Measurements from ENCODE around the gene CDH4. TPM values are rescaled to one million over a fixed set of nuclear protein-coding genes. Genes with fewer than 3 reads are reported as not detected.

CDH4 gene
- total RNA-seq, 4 donors from 2014 or later = not detected

DNA sequence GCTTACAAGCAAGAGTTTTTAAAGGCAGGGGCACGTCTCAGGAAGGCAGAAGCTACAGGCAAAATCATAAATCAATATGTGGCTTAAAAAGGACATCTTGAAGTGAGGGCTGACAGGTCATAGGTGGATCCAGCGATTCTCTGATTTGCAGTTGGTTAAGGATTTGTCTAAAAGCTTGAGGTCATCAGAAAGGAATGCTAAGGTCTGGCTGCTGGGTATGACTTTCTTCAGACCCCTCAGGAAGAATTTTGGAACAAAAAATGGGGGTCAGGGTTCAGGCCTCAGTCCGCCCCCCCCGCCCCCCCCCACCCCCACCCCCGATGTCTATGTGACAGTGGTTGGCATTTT is 261.9 kb downstream of the CDH4 start:
- TF ChIP-seq POLR2AphosphoS5 (IDR thresholded peaks at IDR 0.05) = no peak
- no peak for TF ChIP-seq POLR2A (IDR thresholded peaks at IDR 0.05)
- TF ChIP-seq, protein P1, sequence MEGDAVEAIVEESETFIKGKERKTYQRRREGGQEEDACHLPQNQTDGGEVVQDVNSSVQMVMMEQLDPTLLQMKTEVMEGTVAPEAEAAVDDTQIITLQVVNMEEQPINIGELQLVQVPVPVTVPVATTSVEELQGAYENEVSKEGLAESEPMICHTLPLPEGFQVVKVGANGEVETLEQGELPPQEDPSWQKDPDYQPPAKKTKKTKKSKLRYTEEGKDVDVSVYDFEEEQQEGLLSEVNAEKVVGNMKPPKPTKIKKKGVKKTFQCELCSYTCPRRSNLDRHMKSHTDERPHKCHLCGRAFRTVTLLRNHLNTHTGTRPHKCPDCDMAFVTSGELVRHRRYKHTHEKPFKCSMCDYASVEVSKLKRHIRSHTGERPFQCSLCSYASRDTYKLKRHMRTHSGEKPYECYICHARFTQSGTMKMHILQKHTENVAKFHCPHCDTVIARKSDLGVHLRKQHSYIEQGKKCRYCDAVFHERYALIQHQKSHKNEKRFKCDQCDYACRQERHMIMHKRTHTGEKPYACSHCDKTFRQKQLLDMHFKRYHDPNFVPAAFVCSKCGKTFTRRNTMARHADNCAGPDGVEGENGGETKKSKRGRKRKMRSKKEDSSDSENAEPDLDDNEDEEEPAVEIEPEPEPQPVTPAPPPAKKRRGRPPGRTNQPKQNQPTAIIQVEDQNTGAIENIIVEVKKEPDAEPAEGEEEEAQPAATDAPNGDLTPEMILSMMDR (IDR thresholded peaks at IDR 0.05) = no peak
- no peak for TF ChIP-seq EP300 (IDR thresholded peaks at IDR 0.05; ENCODE audit: low read depth)
- Histone ChIP-seq H3K9me3 (no peaks in the 10 kb centered on the region), H3K27ac (no peak overlapping the region), H3K27me3 (peaks cover 7% of the 10 kb centered on the region), H3K4me3 (no peak overlapping the region), H3K4me1 (no peaks in the 10 kb centered on the region), H3K36me3 (no peaks in the 10 kb centered on the region)
- no peak for DNase-seq
- intact Hi-C loops (cut with DNase I; ENCODE audit: low total_unique reads) (no loop called here), in situ Hi-C loops (cut with MboI; ENCODE audit: low pct_ligation_motif_present in 1 of 4, low pct_unique_long_range_greater_than_20kb in 1 of 4, low sequenced_read_pairs in 3 of 4) (no loop called here)
- WGBS, 2 donors (ENCODE audit: low coverage in 1 of 2) = 34% methylated on average over 5 of the region's 5 CpGs; no CpG with 5 or more reads in 1 of the 2 donors

DNA sequence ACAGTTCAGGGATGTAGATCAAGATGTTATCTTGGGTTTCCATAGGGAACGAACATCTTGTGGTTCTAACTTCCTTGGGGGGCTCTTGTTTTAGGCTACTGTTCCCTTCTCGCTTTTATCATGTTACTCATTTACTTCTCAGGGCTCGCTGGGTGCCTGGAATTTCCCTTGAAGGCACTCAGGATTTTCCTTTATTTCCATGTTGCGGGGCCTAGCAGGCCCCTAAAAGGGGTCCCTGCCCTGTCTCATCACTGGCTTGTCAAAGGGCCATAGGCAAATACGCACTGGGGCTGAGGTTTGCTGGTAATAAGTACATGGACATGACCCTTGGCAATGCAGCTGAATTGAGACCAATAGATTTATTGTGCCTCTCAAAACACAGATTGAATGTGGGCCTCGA is 262.3 kb downstream of the CDH4 start:
- DNase-seq = no peak
- TF ChIP-seq EP300 (IDR thresholded peaks at IDR 0.05; ENCODE audit: low read depth) (no peak), POLR2AphosphoS5 (IDR thresholded peaks at IDR 0.05) (no peak), POLR2A (IDR thresholded peaks at IDR 0.05) (no peak)
- TF ChIP-seq, protein P1 (IDR thresholded peaks at IDR 0.05) = no peak
- WGBS, 2 donors (ENCODE audit: low coverage in 1 of 2) = 20 to 60% methylated on average over 1 to 6 of the region's 6 CpGs
- in situ Hi-C loops (cut with MboI; ENCODE audit: low pct_ligation_motif_present in 1 of 4, low pct_unique_long_range_greater_than_20kb in 1 of 4, low sequenced_read_pairs in 3 of 4) = no loop called here
- Histone ChIP-seq H3K4me3 (no peak overlapping the region), H3K9me3 (no peaks in the 10 kb centered on the region), H3K4me1 (no peaks in the 10 kb centered on the region), H3K27ac (no peak overlapping the region), H3K36me3 (no peaks in the 10 kb centered on the region), H3K27me3 (peaks cover 9% of the 10 kb centered on the region)
- intact Hi-C loops (cut with DNase I; ENCODE audit: low total_unique reads) = no loop called here

DNA sequence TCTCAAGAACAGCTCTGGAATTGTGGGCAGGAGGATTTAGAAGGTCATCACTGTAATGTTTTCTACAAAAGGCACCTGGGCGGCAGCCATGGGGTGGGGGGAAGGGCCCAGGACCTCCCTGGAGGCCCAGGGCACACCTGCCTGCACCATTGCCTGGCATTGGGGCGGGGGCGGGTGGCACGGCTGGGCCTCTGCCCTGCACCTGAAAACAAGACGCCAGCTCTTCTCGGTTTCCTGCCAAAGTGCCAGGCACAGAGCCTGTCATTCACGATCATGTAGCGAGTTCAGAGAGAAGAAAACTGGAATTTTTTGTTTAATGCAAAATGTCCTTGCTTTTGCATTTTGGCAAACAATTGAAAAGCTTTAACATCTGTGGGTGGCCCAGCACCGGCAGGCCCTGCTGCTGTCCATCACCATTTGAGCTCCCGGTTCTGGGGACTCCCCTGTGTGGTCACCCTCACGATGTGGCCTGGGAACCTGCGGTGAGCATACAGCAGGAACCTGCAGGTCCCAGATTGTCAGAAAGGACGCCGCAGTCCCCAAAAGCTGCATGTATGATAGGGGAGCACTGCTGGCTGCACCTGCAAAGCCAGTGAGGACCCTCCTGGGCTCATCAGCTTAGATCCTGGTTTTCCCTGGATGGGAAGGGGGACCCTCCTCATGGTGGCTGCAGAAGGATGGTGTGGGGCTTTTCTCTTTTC is 262.9 kb downstream of the CDH4 start:
- intact Hi-C loops (cut with DNase I; ENCODE audit: low total_unique reads) = no loop called here
- WGBS, 2 donors (ENCODE audit: low coverage in 1 of 2) = 79% methylated on average over 14 of the region's 14 CpGs; no CpG with 5 or more reads in 1 of the 2 donors
- Histone ChIP-seq H3K27me3 (peaks cover 15% of the 10 kb centered on the region), H3K36me3 (no peaks in the 10 kb centered on the region), H3K4me3 (no peak overlapping the region), H3K27ac (no peak overlapping the region), H3K9me3 (no peaks in the 10 kb centered on the region), H3K4me1 (no peaks in the 10 kb centered on the region)
- no peak for DNase-seq
- in situ Hi-C loops (cut with MboI; ENCODE audit: low pct_ligation_motif_present in 1 of 4, low pct_unique_long_range_greater_than_20kb in 1 of 4, low sequenced_read_pairs in 3 of 4) = no loop called here
- TF ChIP-seq, protein P1 (IDR thresholded peaks at IDR 0.05) = no peak
- no peak for TF ChIP-seq POLR2AphosphoS5 (IDR thresholded peaks at IDR 0.05)
- TF ChIP-seq EP300 (IDR thresholded peaks at IDR 0.05; ENCODE audit: low read depth) = no peak
- TF ChIP-seq POLR2A (IDR thresholded peaks at IDR 0.05) = no peak

DNA sequence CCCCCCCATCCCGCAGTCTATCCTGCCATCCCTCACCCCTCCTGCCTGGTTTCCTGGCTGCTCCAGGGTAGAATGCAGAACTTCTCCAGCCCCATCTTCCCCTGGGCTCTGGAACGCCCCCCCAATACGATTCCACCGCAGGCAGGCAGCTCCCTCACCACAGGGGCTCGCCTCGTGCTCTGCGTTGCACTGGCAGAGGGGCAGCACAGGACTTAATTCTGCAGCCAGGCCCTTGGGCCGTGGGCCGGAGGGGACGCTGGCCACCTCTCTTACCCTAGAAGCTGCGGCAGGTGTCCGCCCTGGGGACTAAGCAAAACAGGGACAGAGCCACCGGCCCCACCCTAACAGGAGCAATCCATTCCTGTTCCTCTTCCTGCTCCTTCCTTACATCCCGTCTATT is 263.9 kb downstream of the CDH4 start:
- TF ChIP-seq EP300 (IDR thresholded peaks at IDR 0.05; ENCODE audit: low read depth) = no peak
- TF ChIP-seq POLR2AphosphoS5 (IDR thresholded peaks at IDR 0.05) = no peak
- no peak for TF ChIP-seq POLR2A (IDR thresholded peaks at IDR 0.05)
- TF ChIP-seq, protein P1 (IDR thresholded peaks at IDR 0.05) = no peak
- WGBS, 2 donors (ENCODE audit: low coverage in 1 of 2) = 76 to 86% methylated on average over 1 to 14 of the region's 14 CpGs

More for the DNA sequence above, 263.9 kb downstream of the CDH4 start:
- no peak for DNase-seq
- peaks cover 19% of the 10 kb centered on the region for H3K27me3 ChIP-seq
- in situ Hi-C loops (cut with MboI; ENCODE audit: low pct_ligation_motif_present in 1 of 4, low pct_unique_long_range_greater_than_20kb in 1 of 4, low sequenced_read_pairs in 3 of 4) (no loop called here), intact Hi-C loops (cut with DNase I; ENCODE audit: low total_unique reads) (no loop called here)
- no peaks in the 10 kb centered on the region for H3K4me1 ChIP-seq
- H3K9me3 ChIP-seq = no peaks in the 10 kb centered on the region
- H3K4me3 ChIP-seq = no peak overlapping the region
- no peaks in the 10 kb centered on the region for H3K36me3 ChIP-seq
- no peak overlapping the region for H3K27ac ChIP-seq
